ENCODE measurements around the gene ZMAT5. TPM values are rescaled to one million over a fixed set of nuclear protein-coding genes. Genes with fewer than 3 reads are reported as not detected.
A peak's percentile ranks its signal among the peaks of the same experiment; 100 is the strongest.

Gene ZMAT5
- total RNA-seq, 1 donor from 2014 or later, result 22.6 TPM

DNA sequence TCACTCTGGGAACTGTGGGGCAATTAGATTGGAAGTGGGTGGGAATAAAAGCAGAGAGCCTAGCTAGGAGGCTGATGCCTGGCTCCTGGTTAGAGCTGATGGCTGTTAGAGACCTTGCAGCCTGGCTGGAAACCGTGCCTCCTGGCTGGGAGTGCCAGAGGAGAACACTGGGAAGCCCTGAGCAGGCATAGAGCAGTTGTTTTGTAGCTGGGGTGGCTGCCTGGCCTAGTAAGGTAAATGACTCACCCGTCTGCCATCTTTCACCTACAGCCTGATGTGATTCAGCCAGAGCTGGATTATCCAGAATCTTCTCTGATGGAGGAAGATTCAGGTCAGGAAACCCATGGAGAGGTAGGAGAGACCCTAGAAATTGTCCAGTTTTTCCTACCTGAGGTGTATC, 6.4 kb upstream of the ZMAT5 start:
- ATAC-seq (ENCODE audit: low read depth) (no peak), DNase-seq (no peak)
- no peaks in the 10 kb centered on the region for H3K27me3 Mint-ChIP-seq
- POLR2A ChIA-PET, result interaction anchor here (1.0 kb wide), 1 partner anchor 11 kb away, joined by 3 read pairs; no protein-coding TSS in a partner anchor
- intact Hi-C loops (cut with micrococcal nuclease), result no loop called here
- H3K4me3 Mint-ChIP-seq, result no peak overlapping the region
- H3K27ac Mint-ChIP-seq, result no peak overlapping the region
- peaks cover 8% of the 10 kb centered on the region for H3K4me1 Mint-ChIP-seq
- H3K36me3 Mint-ChIP-seq (ENCODE audit: low read depth), result peaks cover 27% of the 10 kb centered on the region
- CTCF ChIA-PET, result no interaction called here
- H3K9me3 Mint-ChIP-seq, result no peaks in the 10 kb centered on the region
- TF ChIP-seq, protein P1, sequence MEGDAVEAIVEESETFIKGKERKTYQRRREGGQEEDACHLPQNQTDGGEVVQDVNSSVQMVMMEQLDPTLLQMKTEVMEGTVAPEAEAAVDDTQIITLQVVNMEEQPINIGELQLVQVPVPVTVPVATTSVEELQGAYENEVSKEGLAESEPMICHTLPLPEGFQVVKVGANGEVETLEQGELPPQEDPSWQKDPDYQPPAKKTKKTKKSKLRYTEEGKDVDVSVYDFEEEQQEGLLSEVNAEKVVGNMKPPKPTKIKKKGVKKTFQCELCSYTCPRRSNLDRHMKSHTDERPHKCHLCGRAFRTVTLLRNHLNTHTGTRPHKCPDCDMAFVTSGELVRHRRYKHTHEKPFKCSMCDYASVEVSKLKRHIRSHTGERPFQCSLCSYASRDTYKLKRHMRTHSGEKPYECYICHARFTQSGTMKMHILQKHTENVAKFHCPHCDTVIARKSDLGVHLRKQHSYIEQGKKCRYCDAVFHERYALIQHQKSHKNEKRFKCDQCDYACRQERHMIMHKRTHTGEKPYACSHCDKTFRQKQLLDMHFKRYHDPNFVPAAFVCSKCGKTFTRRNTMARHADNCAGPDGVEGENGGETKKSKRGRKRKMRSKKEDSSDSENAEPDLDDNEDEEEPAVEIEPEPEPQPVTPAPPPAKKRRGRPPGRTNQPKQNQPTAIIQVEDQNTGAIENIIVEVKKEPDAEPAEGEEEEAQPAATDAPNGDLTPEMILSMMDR (IDR thresholded peaks at IDR 0.05), result no peak

- peaks cover 17% of the 10 kb centered on the region for H3K4me1 Mint-ChIP-seq
- H3K4me3 Mint-ChIP-seq, result no peak overlapping the region
- H3K36me3 Mint-ChIP-seq (ENCODE audit: low read depth), result peaks cover 30% of the 10 kb centered on the region
- ATAC-seq (ENCODE audit: low read depth), result no peak
- TF ChIP-seq, protein P1 (IDR thresholded peaks at IDR 0.05), result no peak
- no peak overlapping the region for H3K27ac Mint-ChIP-seq
- intact Hi-C loops (cut with micrococcal nuclease), result no loop called here
- H3K27me3 Mint-ChIP-seq, result no peaks in the 10 kb centered on the region
- no peak for DNase-seq
- POLR2A ChIA-PET, result no interaction called here
- no peaks in the 10 kb centered on the region for H3K9me3 Mint-ChIP-seq
- CTCF ChIA-PET, result no interaction called here
Observed at GRCh38 chr22:29772170-29772641, 5.4 kb upstream of the ZMAT5 start.

GRCh38 chr22:29769723-29770321, 3.0 kb upstream of the ZMAT5 start:
- ChIA-PET POLR2A (no interaction called here), CTCF (interaction anchor here (0.6 kb wide), 2 partner anchors 9 to 208 kb away, joined by 3 read pairs; no protein-coding TSS in a partner anchor)
- Mint-ChIP-seq H3K36me3 (ENCODE audit: low read depth) (peaks cover 30% of the 10 kb centered on the region), H3K27me3 (no peaks in the 10 kb centered on the region), H3K9me3 (no peaks in the 10 kb centered on the region), H3K4me1 (peaks cover 32% of the 10 kb centered on the region), H3K27ac (no peak overlapping the region), H3K4me3 (no peak overlapping the region)
- TF ChIP-seq, protein P1 (IDR thresholded peaks at IDR 0.05), result no peak
- DNase-seq, result no peak
- no peak for ATAC-seq (ENCODE audit: low read depth)
- intact Hi-C loops (cut with micrococcal nuclease), result loop anchor here (5.0 kb wide), 1 partner anchor 503 kb away; the partner anchor contains the start of genes EWSR1 and RHBDD3

DNA sequence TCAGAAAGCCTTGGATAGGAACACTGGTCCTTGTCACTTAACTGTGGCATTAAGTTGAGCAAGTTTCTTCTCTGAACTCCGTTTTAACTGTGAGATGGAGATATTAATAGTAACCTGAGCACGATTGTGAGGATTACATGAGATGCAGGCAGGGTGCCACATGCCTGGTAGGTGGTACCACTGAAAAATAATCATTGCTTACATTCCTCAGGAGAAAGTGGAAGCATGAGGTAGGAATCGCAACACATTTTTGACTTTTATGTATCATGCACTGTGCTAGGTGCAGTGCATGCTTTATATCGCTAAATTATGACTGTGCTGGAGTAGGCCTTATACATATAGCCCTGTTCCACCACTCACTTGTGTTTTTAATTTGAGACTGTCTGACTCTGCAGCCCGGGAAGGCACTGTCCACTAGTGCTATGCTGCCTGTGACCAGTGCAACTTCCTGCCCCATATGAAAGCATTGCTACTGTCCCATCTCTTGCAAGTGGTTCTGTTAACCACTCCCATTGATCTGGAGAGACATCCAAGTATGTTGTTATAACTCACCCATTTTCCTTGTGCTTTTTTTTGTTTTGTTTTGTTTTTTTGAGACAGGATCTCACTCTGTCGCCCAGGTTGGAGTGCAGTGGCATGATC, 1.4 kb upstream of the ZMAT5 start:
- TF ChIP-seq, protein P1 (IDR thresholded peaks at IDR 0.05), result no peak
- Mint-ChIP-seq H3K9me3 (no peaks in the 10 kb centered on the region), H3K27ac (peak overlapping the region; percentile 93), H3K4me3 (peak overlapping the region; percentile 97), H3K4me1 (peaks cover 32% of the 10 kb centered on the region), H3K36me3 (ENCODE audit: low read depth) (peaks cover 30% of the 10 kb centered on the region), H3K27me3 (no peaks in the 10 kb centered on the region)
- intact Hi-C loops (cut with micrococcal nuclease), result loop anchor here (5.0 kb wide), 1 partner anchor 501 kb away; the partner anchor contains the start of genes EWSR1 and RHBDD3
- CTCF ChIA-PET, result no interaction called here
- no peak for ATAC-seq (ENCODE audit: low read depth)
- no peak for DNase-seq
- POLR2A ChIA-PET, result no interaction called here

Data from activated B cell treated with CpG ODN at 0.5 μM for 24 hours (primary cell).